Hepatocyte (in vitro differentiated cells): Measurements from ENCODE around the gene TRIM37. TPM values are rescaled to one million over a fixed set of nuclear protein-coding genes. Genes with fewer than 3 reads are reported as not detected.
"Not testable (repeated sequence)": the region's sequence is repeated elsewhere in the genome, so short reads cannot be mapped to it uniquely, and the experiment has no call there.

Experiments used
- DNase-seq: peaks from one replicate; pipeline ENCODE4 v3.0.0-alpha.2; 2016; ENCODE audit warnings: low spot score
- H2AFZ ChIP-seq: fragments of 200-600 bp; sonication (generic); 2 replicates; pipeline ENCODE4 v1.6.0; 2016; ENCODE audit warnings: antibody characterized with exemption, mild to moderate bottlenecking
- H3K27ac ChIP-seq: fragments of 200-600 bp; sonication (generic); 2 replicates; pipeline ENCODE4 v1.5.1; 2016; ENCODE audit warnings: mild to moderate bottlenecking
- H3K27me3 ChIP-seq: fragments of 200-600 bp; sonication (generic); 2 replicates; pipeline ENCODE4 v1.6.1; 2016
- H3K36me3 ChIP-seq: fragments of 200-600 bp; sonication (generic); replicated peaks from 2 replicates; pipeline ENCODE4 v1.5.1; 2016; ENCODE audit warnings: low read depth; ENCODE audit not compliant: insufficient read depth
- H3K4me1 ChIP-seq: fragments of 200-600 bp; sonication (generic); 2 replicates; pipeline ENCODE4 v1.5.1; 2016; ENCODE audit warnings: mild to moderate bottlenecking, moderate library complexity; ENCODE audit not compliant: insufficient read depth
- H3K4me2 ChIP-seq: fragments of 200-600 bp; sonication (generic); 2 replicates; pipeline ENCODE4 v1.6.0; 2016
- H3K4me3 ChIP-seq: fragments of 200-600 bp; sonication (generic); 2 replicates; pipeline ENCODE4 v1.5.1; 2016; ENCODE audit warnings: mild to moderate bottlenecking
- H3K79me2 ChIP-seq: fragments of 200-600 bp; sonication (generic); 2 replicates; pipeline ENCODE4 v1.6.0; 2017; ENCODE audit warnings: mild to moderate bottlenecking
- H3K9me2 ChIP-seq: fragments of 200-600 bp; sonication (generic); replicated peaks from 2 replicates; pipeline ENCODE4 v1.6.0; 2017; ENCODE audit warnings: mild to moderate bottlenecking; ENCODE audit not compliant: insufficient read depth
- H3K9me3 ChIP-seq: fragments of 200-600 bp; sonication (generic); 2 replicates; pipeline ENCODE4 v1.5.1; 2016; ENCODE audit warnings: low read depth, mild to moderate bottlenecking
- H4K20me1 ChIP-seq: fragments of 200-600 bp; sonication (generic); 2 replicates; pipeline ENCODE4 v1.6.0; 2016; ENCODE audit warnings: mild to moderate bottlenecking; ENCODE audit not compliant: insufficient read depth, poor library complexity, severe bottlenecking
- CTCF ChIP-seq: fragments of 200-600 bp; sonication (generic); IDR thresholded peaks from 2 replicates; pipeline ENCODE4 v1.5.1; 2016; ENCODE audit warnings: antibody characterized with exemption, mild to moderate bottlenecking; ENCODE audit not compliant: poor library complexity
- EZH2 ChIP-seq: fragments of 200-600 bp; sonication (generic); IDR thresholded peaks from 2 replicates; pipeline ENCODE4 v1.6.1; 2016; ENCODE audit warnings: antibody characterized with exemption, mild to moderate bottlenecking, borderline replicate concordance
- EZH2phosphoT487 ChIP-seq: fragments of 200-600 bp; sonication (generic); IDR thresholded peaks from one replicate; pipeline ENCODE4 v1.6.1; 2018; ENCODE audit warnings: antibody characterized with exemption, mild to moderate bottlenecking, low read depth, moderate library complexity; ENCODE audit not compliant: unreplicated experiment, severe bottlenecking
- WGBS: methylation state at CpG from one replicate; pipeline ENCODE4 v1.1.6; 2016; ENCODE audit warnings: low lambda C conversion rate; ENCODE audit errors: missing lambda C conversion rate; 5-methylcytosine and 5-hydroxymethylcytosine counted together
- polyA plus RNA-seq: library from polyadenylated mRNA; unstranded; fragments of >200 nt; fragmentation: Nextera tagmentation; extraction: Ambion mirVana; gene quantifications from 2 replicates; pipeline ENCODE4 v1.2.1, GENCODE V29; 2016
- total RNA-seq: library from RNA; depleted of rRNA; stranded (reverse); fragments of >200 nt; gene quantifications from 2 replicates; pipeline ENCODE4 v1.2.3, GENCODE V29; 2014

TRIM37 gene
- total and polyA plus RNA-seq, 2 experiments from 2014 or later, result 9.7 to 20.3 TPM

- Histone ChIP-seq H3K79me2 (peaks cover 41% of the 10 kb centered on the region), H3K9me2 (no peaks in the 10 kb centered on the region), H3K27me3 (no peaks in the 10 kb centered on the region), H3K4me2 (no peak overlapping the region), H2AFZ (no peak overlapping the region), H3K4me3 (no peak overlapping the region), H3K4me1 (no peaks in the 10 kb centered on the region), H4K20me1 (no peaks in the 10 kb centered on the region), H3K9me3 (no peaks in the 10 kb centered on the region), H3K27ac (peak overlapping the region; percentile 5), H3K36me3 (no peaks in the 10 kb centered on the region)
- 83% methylated on average over 6 of the region's 6 CpGs for WGBS
- no peak for DNase-seq
- TF ChIP-seq CTCF (no peak), EZH2 (no peak)
Observed at GRCh38 chr17:59094861-59095530, 11.7 kb downstream of the TRIM37 start.

- no peaks in the 10 kb centered on the region for H3K9me2 ChIP-seq
- peak; percentile 22 for DNase-seq
- peak overlapping the region; percentile 65 for H3K4me2 ChIP-seq
- no peaks in the 10 kb centered on the region for H4K20me1 ChIP-seq
- no peak overlapping the region for H3K4me3 ChIP-seq
- no peak for TF ChIP-seq EZH2phosphoT487
- TF ChIP-seq CTCF, result no peak
- no peak for TF ChIP-seq EZH2
- no peaks in the 10 kb centered on the region for H3K9me3 ChIP-seq
- H3K27ac ChIP-seq, result peak overlapping the region; percentile 62
- no peaks in the 10 kb centered on the region for H3K4me1 ChIP-seq
- no peaks in the 10 kb centered on the region for H3K27me3 ChIP-seq
- H3K36me3 ChIP-seq, result no peaks in the 10 kb centered on the region
- peaks cover 30% of the 10 kb centered on the region for H3K79me2 ChIP-seq
- H2AFZ ChIP-seq, result no peak overlapping the region
- 42% methylated on average over 8 of the region's 8 CpGs for WGBS
Observed at GRCh38 chr17:59093702-59094231, 12.9 kb downstream of the TRIM37 start.

GRCh38 chr17:59093145-59093701 lies 13.5 kb downstream of the TRIM37 start:
- H4K20me1 ChIP-seq, result no peaks in the 10 kb centered on the region
- no peak for DNase-seq
- H2AFZ ChIP-seq, result no peak overlapping the region
- no peaks in the 10 kb centered on the region for H3K27me3 ChIP-seq
- 46% methylated on average over 4 of the region's 4 CpGs for WGBS
- no peaks in the 10 kb centered on the region for H3K4me1 ChIP-seq
- peaks cover 29% of the 10 kb centered on the region for H3K79me2 ChIP-seq
- no peak overlapping the region for H3K4me3 ChIP-seq
- H3K9me2 ChIP-seq, result no peaks in the 10 kb centered on the region
- TF ChIP-seq CTCF, result no peak
- no peaks in the 10 kb centered on the region for H3K9me3 ChIP-seq
- no peaks in the 10 kb centered on the region for H3K36me3 ChIP-seq
- peak overlapping the region; percentile 65 for H3K4me2 ChIP-seq
- H3K27ac ChIP-seq, result peak overlapping the region; percentile 62

GRCh38 chr17:59090593-59090992 lies 16.1 kb downstream of the TRIM37 start:
- WGBS, result 98% methylated on average over 12 of the region's 12 CpGs
- not testable (repeated sequence) for DNase-seq, H4K20me1 ChIP-seq, H3K27me3 ChIP-seq, H3K4me1 ChIP-seq, H3K9me2 ChIP-seq, H3K27ac ChIP-seq, H3K36me3 ChIP-seq, H3K9me3 ChIP-seq, H2AFZ ChIP-seq, H3K4me3 ChIP-seq, H3K79me2 ChIP-seq, H3K4me2 ChIP-seq
